Stomach (tissue), 4 donors: ENCODE results near the gene PLEKHG4.

Source experiments
- CTCF ChIP-seq, 7 experiments: fragments of 450-650 bp in 4 of 7; fragments of 200-600 bp in 3 of 7; sonication (generic) in 3 of 7; IDR thresholded peaks; one replicate each; pipeline ENCODE4 v1.5.1; 2016 to 2019; ENCODE audit warnings: antibody characterized with exemption in 7 of 7, control low read depth in 2 of 7, mild to moderate bottlenecking in 1 of 7
- EP300 ChIP-seq: sonication (generic); formaldehyde crosslinking; IDR thresholded peaks from one replicate; pipeline ENCODE4 v1.6.1; 2017; ENCODE audit warnings: antibody characterized with exemption
- POLR2A ChIP-seq, 4 donors: fragments of 450-650 bp; IDR thresholded peaks; one replicate each; pipeline ENCODE4 v1.6.1; 2016; ENCODE audit warnings: antibody characterized with exemption in 4 of 4, control low read depth in 2 of 4, mild to moderate bottlenecking in 1 of 4, moderate library complexity in 1 of 4
- POLR2AphosphoS5 ChIP-seq, 3 donors: sonication (generic); formaldehyde crosslinking; IDR thresholded peaks; one replicate each; pipeline ENCODE4 v1.6.1; 2016; ENCODE audit warnings: antibody characterized with exemption in 3 of 3

- no peak for TF ChIP-seq CTCF (IDR thresholded peaks at IDR 0.05)
- no peak for TF ChIP-seq POLR2AphosphoS5 (IDR thresholded peaks at IDR 0.05)
- no peak for TF ChIP-seq POLR2A (IDR thresholded peaks at IDR 0.05)
- TF ChIP-seq EP300, result no peak
Observed at GRCh38 chr16:67278773-67279295, 498 bp upstream of the PLEKHG4 start.
